ENCODE data around the gene ANK2. TPM values are rescaled to one million over a fixed set of nuclear protein-coding genes. Genes with fewer than 3 reads are reported as not detected.
A peak's percentile ranks its signal among the peaks of the same experiment; 100 is the strongest.

Gene ANK2
- total RNA-seq, 4 donors from 2014 or later = 74.2 to 127 (median 87.5) TPM

DNA sequence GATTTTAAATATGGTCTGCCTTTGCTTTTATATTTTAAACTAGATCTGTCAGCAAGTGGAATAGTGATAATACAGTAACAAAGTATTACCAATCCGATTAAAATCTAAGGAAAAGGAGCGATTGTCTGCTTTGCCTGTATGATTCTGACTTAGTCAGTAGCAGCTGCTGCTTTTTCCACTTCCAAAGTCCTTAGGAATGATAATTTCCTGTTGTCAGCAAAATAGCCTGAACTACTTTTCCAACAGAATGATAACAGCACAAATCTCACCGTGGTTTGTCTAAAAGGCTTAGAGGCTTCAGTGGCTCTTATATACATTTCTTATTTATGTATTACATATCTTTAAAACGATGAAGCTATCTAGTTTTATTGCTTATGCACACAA is 290.0 kb downstream of the ANK2 start:
- peaks cover 0 to 28% of the 10 kb centered on the region in 2 donors for H3K36me3 ChIP-seq
- in situ Hi-C loops (cut with MboI; ENCODE audit: low sequenced_read_pairs in 4 of 4) = no loop called here

GRCh38 chr4:113344100-113344499 is 294.6 kb downstream of the ANK2 start:
- H3K4me3 ChIP-seq = no peak overlapping the region
- ATAC-seq = no peak
- no peaks in the 10 kb centered on the region for H3K27me3 ChIP-seq
- no peak overlapping the region for H3K27ac ChIP-seq
- in situ Hi-C loops (cut with MboI; ENCODE audit: low sequenced_read_pairs in 4 of 4) (no loop called here), intact Hi-C loops (cut with DNase I; ENCODE audit: low total_unique reads) (no loop called here)
- TF ChIP-seq POLR2A (IDR thresholded peaks at IDR 0.05) = no peak
- TF ChIP-seq, protein P1, sequence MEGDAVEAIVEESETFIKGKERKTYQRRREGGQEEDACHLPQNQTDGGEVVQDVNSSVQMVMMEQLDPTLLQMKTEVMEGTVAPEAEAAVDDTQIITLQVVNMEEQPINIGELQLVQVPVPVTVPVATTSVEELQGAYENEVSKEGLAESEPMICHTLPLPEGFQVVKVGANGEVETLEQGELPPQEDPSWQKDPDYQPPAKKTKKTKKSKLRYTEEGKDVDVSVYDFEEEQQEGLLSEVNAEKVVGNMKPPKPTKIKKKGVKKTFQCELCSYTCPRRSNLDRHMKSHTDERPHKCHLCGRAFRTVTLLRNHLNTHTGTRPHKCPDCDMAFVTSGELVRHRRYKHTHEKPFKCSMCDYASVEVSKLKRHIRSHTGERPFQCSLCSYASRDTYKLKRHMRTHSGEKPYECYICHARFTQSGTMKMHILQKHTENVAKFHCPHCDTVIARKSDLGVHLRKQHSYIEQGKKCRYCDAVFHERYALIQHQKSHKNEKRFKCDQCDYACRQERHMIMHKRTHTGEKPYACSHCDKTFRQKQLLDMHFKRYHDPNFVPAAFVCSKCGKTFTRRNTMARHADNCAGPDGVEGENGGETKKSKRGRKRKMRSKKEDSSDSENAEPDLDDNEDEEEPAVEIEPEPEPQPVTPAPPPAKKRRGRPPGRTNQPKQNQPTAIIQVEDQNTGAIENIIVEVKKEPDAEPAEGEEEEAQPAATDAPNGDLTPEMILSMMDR (IDR thresholded peaks at IDR 0.05 in 4 of 5, conservative IDR thresholded peaks at IDR 0.05 in 1 of 5) = no peak
- DNase-seq = no peak
- H3K9me3 ChIP-seq = no peaks in the 10 kb centered on the region
- peaks cover 0 to 47% of the 10 kb centered on the region in 2 donors for H3K36me3 ChIP-seq
- no peaks in the 10 kb centered on the region for H3K4me1 ChIP-seq

More for the DNA sequence above, 290.0 kb downstream of the ANK2 start:
- Histone ChIP-seq H3K27me3 (no peaks in the 10 kb centered on the region), H3K4me1 (no peaks in the 10 kb centered on the region), H3K4me3 (no peak overlapping the region), H3K9me3 (no peaks in the 10 kb centered on the region), H3K27ac (peak overlapping the region in 1 of 4 donors; percentile 10)
- ATAC-seq (no peak), DNase-seq (no peak)
- TF ChIP-seq, protein P1 (IDR thresholded peaks at IDR 0.05 in 4 of 5, conservative IDR thresholded peaks at IDR 0.05 in 1 of 5) = no peak
- intact Hi-C loops (cut with DNase I; ENCODE audit: low total_unique reads) = no loop called here

- ATAC-seq = no peak
- Histone ChIP-seq H3K4me1 (no peaks in the 10 kb centered on the region), H3K27ac (no peak overlapping the region), H3K9me3 (no peaks in the 10 kb centered on the region), H3K27me3 (no peaks in the 10 kb centered on the region), H3K36me3 (peaks cover 0 to 39% of the 10 kb centered on the region in 2 donors), H3K4me3 (no peak overlapping the region)
- intact Hi-C loops (cut with DNase I; ENCODE audit: low total_unique reads) (no loop called here), in situ Hi-C loops (cut with MboI; ENCODE audit: low sequenced_read_pairs in 4 of 4) (no loop called here)
- TF ChIP-seq, protein P1 (IDR thresholded peaks at IDR 0.05 in 4 of 5, conservative IDR thresholded peaks at IDR 0.05 in 1 of 5) = no peak
- no peak for TF ChIP-seq POLR2A (IDR thresholded peaks at IDR 0.05)
- DNase-seq = no peak
These were observed 297.8 kb downstream of the ANK2 start for GRCh38 chr4:113347245-113347644.

DNA sequence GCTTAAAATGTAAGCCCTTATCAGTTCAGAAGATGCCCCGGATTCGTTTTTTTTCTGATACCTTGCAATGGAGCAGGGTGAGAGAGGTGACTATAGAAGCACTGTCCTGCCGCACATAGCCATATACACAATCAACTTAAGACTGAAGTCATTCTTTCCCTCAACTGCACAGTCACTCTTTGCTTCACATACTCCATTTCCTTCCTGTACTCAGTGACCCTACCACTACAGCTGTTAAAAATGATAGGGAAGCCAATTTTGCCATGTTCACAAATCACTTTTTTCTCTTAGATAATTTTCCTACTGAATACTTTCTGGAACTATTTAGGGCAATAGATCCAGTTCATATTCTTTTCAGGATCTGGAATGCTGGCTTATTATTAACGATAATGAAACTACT is 300.0 kb downstream of the ANK2 start:
- intact Hi-C loops (cut with DNase I; ENCODE audit: low total_unique reads) (no loop called here), in situ Hi-C loops (cut with MboI; ENCODE audit: low sequenced_read_pairs in 4 of 4) (no loop called here)
- H3K4me1 ChIP-seq = no peaks in the 10 kb centered on the region
- no peak for DNase-seq
- peaks cover 0 to 19% of the 10 kb centered on the region in 2 donors for H3K36me3 ChIP-seq
- no peaks in the 10 kb centered on the region for H3K27me3 ChIP-seq
- no peak overlapping the region for H3K4me3 ChIP-seq
- H3K27ac ChIP-seq = no peak overlapping the region
- no peak for ATAC-seq
- H3K9me3 ChIP-seq = no peaks in the 10 kb centered on the region
- TF ChIP-seq, protein P1 (IDR thresholded peaks at IDR 0.05 in 4 of 5, conservative IDR thresholded peaks at IDR 0.05 in 1 of 5) = no peak
- TF ChIP-seq POLR2A (IDR thresholded peaks at IDR 0.05) = no peak

DNA sequence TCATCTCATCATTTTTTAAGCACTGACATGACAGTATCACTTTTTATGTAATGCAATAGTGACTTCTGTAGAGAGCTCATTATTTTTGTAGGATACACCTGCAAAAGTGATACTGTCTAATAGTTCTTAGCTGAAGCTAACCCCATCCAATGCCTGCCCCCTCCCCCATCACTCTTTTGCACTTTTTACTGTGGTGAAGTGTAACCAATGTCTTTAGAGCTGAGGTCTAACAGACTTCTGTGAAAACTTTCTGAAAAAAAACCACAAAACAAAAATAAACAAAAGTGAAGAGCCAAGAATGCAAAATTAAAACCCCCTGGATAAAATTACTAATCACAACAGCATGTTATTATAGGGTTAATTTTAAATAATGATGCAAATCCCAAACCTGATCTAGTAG is 301.1 kb downstream of the ANK2 start:
- H3K36me3 ChIP-seq = peaks cover 0 to 8% of the 10 kb centered on the region in 2 donors
- no peaks in the 10 kb centered on the region for H3K27me3 ChIP-seq
- intact Hi-C loops (cut with DNase I; ENCODE audit: low total_unique reads) = no loop called here

More for the DNA sequence above, 301.1 kb downstream of the ANK2 start:
- Histone ChIP-seq H3K27ac (no peak overlapping the region), H3K9me3 (no peaks in the 10 kb centered on the region), H3K4me1 (no peaks in the 10 kb centered on the region), H3K4me3 (no peak overlapping the region)
- ATAC-seq (no peak), DNase-seq (no peak)
- in situ Hi-C loops (cut with MboI; ENCODE audit: low sequenced_read_pairs in 4 of 4) = no loop called here
- TF ChIP-seq, protein P1 (IDR thresholded peaks at IDR 0.05 in 4 of 5, conservative IDR thresholded peaks at IDR 0.05 in 1 of 5) = no peak
- TF ChIP-seq POLR2A (IDR thresholded peaks at IDR 0.05) = no peak
